Mesenchymal stem cell (in vitro differentiated cells and primary cell): ENCODE data around the gene ZBTB46.

Experiments used
- DNase-seq: peaks from one replicate; pipeline ENCODE4 v3.0.0-alpha.2; 2013
- H2AFZ ChIP-seq: one replicate; pipeline ENCODE4 v1.6.1; 2013; ENCODE audit warnings: low read depth, mild to moderate bottlenecking, control low read depth, inconsistent platforms, low read length, moderate library complexity
- H2AK5ac ChIP-seq: 2 replicates; pipeline ENCODE4 v1.6.1; 2013; ENCODE audit warnings: low read length, moderate library complexity, mild to moderate bottlenecking, inconsistent platforms; ENCODE audit not compliant: severe bottlenecking
- H2BK120ac ChIP-seq: one replicate; pipeline ENCODE4 v1.6.1; 2013; ENCODE audit warnings: low read depth, mild to moderate bottlenecking, inconsistent platforms, low read length, moderate library complexity
- H2BK12ac ChIP-seq, 2 experiments: one replicate each; pipeline ENCODE4 v1.6.1; 2013; ENCODE audit warnings: inconsistent platforms in 2 of 2, low read length in 2 of 2, mild to moderate bottlenecking in 2 of 2, moderate library complexity in 2 of 2, control low read depth in 1 of 2
- H2BK15ac ChIP-seq: one replicate; pipeline ENCODE4 v1.6.1; 2013; ENCODE audit warnings: mild to moderate bottlenecking, low read depth, inconsistent platforms; ENCODE audit not compliant: poor library complexity, severe bottlenecking
- H2BK5ac ChIP-seq: 2 replicates; pipeline ENCODE4 v1.6.1; 2013; ENCODE audit warnings: low read depth, mild to moderate bottlenecking, low read length, control low read depth, inconsistent platforms; ENCODE audit not compliant: poor library complexity, severe bottlenecking
- H3K14ac ChIP-seq, 2 experiments: one replicate each; pipeline ENCODE4 v1.6.1; 2013; ENCODE audit warnings: inconsistent platforms in 2 of 2, low read length in 2 of 2, control low read depth in 1 of 2, mild to moderate bottlenecking in 1 of 2, moderate library complexity in 1 of 2
- H3K18ac ChIP-seq, 2 experiments: one replicate each; pipeline ENCODE4 v1.6.1; 2013; ENCODE audit warnings: inconsistent platforms in 2 of 2, low read length in 2 of 2, control low read depth in 1 of 2, low read depth in 1 of 2, mild to moderate bottlenecking in 1 of 2
- H3K23ac ChIP-seq, 2 experiments: one replicate each; pipeline ENCODE4 v1.6.1; 2013; ENCODE audit warnings: inconsistent platforms in 2 of 2, low read length in 2 of 2, mild to moderate bottlenecking in 2 of 2, moderate library complexity in 2 of 2, control low read depth in 1 of 2
- H3K27ac ChIP-seq: 2 replicates; pipeline ENCODE4 v1.5.1; 2013; ENCODE audit warnings: mild to moderate bottlenecking, moderate library complexity, low read length, control low read depth, inconsistent platforms; ENCODE audit not compliant: poor library complexity, severe bottlenecking
- H3K27me3 ChIP-seq, 2 experiments: 2 replicates each; pipeline versions ENCODE4 v1.6.1 to v1.7.0; 2013; ENCODE audit warnings: low read length in 2 of 2, mild to moderate bottlenecking in 2 of 2, moderate library complexity in 2 of 2, control low read depth in 1 of 2, inconsistent platforms in 1 of 2; ENCODE audit not compliant: control insufficient read depth in 1 of 2, insufficient read depth in 1 of 2
- H3K36me3 ChIP-seq, 2 experiments: 2 replicates each; pipeline versions ENCODE4 v1.6.1 to v1.7.0; 2013; ENCODE audit warnings: low read length in 2 of 2, control low read depth in 1 of 2, inconsistent platforms in 1 of 2, low read depth in 1 of 2, mild to moderate bottlenecking in 1 of 2; ENCODE audit not compliant: insufficient read depth in 2 of 2, control insufficient read depth in 1 of 2
- H3K4ac ChIP-seq, 2 experiments: one replicate each; pipeline ENCODE4 v1.6.1; 2013; ENCODE audit warnings: inconsistent platforms in 2 of 2, low read length in 2 of 2, mild to moderate bottlenecking in 2 of 2, moderate library complexity in 2 of 2, control low read depth in 1 of 2, low read depth in 1 of 2
- H3K4me1 ChIP-seq: 2 replicates; pipeline ENCODE4 v1.6.1; 2013; ENCODE audit warnings: low read depth, low read length, control low read depth; ENCODE audit not compliant: control insufficient read depth, insufficient read depth
- H3K4me2 ChIP-seq: 2 replicates; pipeline ENCODE4 v1.6.1; 2013; ENCODE audit warnings: low read length, mild to moderate bottlenecking, inconsistent platforms; ENCODE audit not compliant: poor library complexity, severe bottlenecking
- H3K4me3 ChIP-seq, 2 experiments: 2 replicates each; pipeline versions ENCODE4 v1.5.1 to v1.7.0; 2013; ENCODE audit warnings: low read length in 2 of 2, mild to moderate bottlenecking in 2 of 2, control low read depth in 1 of 2, low read depth in 1 of 2; ENCODE audit not compliant: insufficient read depth in 1 of 2
- H3K79me1 ChIP-seq: replicated peaks from 2 replicates; pipeline ENCODE4 v1.6.1; 2013; ENCODE audit warnings: mild to moderate bottlenecking, control low read depth, low read length, inconsistent platforms; ENCODE audit not compliant: poor library complexity, severe bottlenecking
- H3K9ac ChIP-seq: 2 replicates; pipeline ENCODE4 v1.7.0; 2013; ENCODE audit warnings: mild to moderate bottlenecking, low read length, moderate library complexity
- H3K9me3 ChIP-seq: 2 replicates; pipeline ENCODE4 v1.7.0; 2013; ENCODE audit warnings: mild to moderate bottlenecking, low read length; ENCODE audit not compliant: control insufficient read depth
- H4K8ac ChIP-seq: one replicate; pipeline ENCODE4 v1.6.1; 2013; ENCODE audit warnings: inconsistent platforms, mild to moderate bottlenecking, low read length, moderate library complexity
- H4K91ac ChIP-seq: one replicate; pipeline ENCODE4 v1.6.1; 2013; ENCODE audit warnings: mild to moderate bottlenecking, low read length, inconsistent platforms
- WGBS: methylation state at CpG from one replicate; pipeline ENCODE4 v1.1.7; 2013; ENCODE audit warnings: mixed read lengths; 5-methylcytosine and 5-hydroxymethylcytosine counted together

ZBTB46 gene

DNA sequence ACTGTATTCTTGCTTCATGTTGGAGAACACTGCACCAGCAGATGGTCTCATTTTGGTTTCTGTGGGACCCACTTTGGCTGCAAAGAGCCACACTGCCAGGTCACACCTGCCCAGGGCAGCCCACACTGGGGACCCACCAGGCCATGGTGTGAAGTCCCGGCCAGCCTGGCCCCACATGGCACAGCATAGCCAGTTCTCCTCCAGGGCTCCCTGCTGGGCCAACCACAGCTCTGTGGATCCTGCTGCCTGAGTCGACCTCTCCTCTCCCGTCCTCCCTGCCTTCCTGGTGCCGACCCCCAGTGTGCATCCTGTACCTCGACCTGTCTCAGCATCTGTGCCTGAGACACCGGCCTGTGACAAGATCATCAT, 126.3 kb downstream of the ZBTB46 start:
- Histone ChIP-seq H4K91ac (no peak overlapping the region), H3K4ac (no peak overlapping the region), H2AFZ (no peak overlapping the region), H3K27me3 (no peaks in the 10 kb centered on the region), H3K18ac (no peak overlapping the region), H2AK5ac (no peak overlapping the region), H3K79me1 (peaks cover 27% of the 10 kb centered on the region), H3K14ac (no peak overlapping the region), H3K27ac (no peak overlapping the region), H3K36me3 (peaks cover 45 to 69% of the 10 kb centered on the region in 2 experiments), H3K23ac (no peak overlapping the region), H2BK5ac (no peak overlapping the region), H3K4me1 (peaks cover 57% of the 10 kb centered on the region), H3K9ac (no peak overlapping the region), H3K9me3 (no peaks in the 10 kb centered on the region), H3K4me3 (no peak overlapping the region), H2BK15ac (no peak overlapping the region), H3K4me2 (no peak overlapping the region), H4K8ac (no peak overlapping the region), H2BK120ac (no peak overlapping the region), H2BK12ac (no peak overlapping the region)
- DNase-seq = no peak
- 88% methylated on average over 6 of the region's 6 CpGs for WGBS

- Histone ChIP-seq H3K27me3 (no peaks in the 10 kb centered on the region), H3K9me3 (no peaks in the 10 kb centered on the region), H3K18ac (no peak overlapping the region), H2AK5ac (no peak overlapping the region), H3K4me1 (peaks cover 59% of the 10 kb centered on the region), H2BK120ac (no peak overlapping the region), H3K36me3 (peaks cover 41 to 65% of the 10 kb centered on the region in 2 experiments), H4K91ac (no peak overlapping the region), H3K14ac (no peak overlapping the region), H4K8ac (no peak overlapping the region), H2BK12ac (no peak overlapping the region), H3K9ac (no peak overlapping the region), H2AFZ (no peak overlapping the region), H2BK5ac (no peak overlapping the region), H3K79me1 (peaks cover 27% of the 10 kb centered on the region), H2BK15ac (no peak overlapping the region), H3K4ac (no peak overlapping the region), H3K4me2 (no peak overlapping the region), H3K4me3 (no peak overlapping the region), H3K27ac (no peak overlapping the region), H3K23ac (no peak overlapping the region)
- DNase-seq = no peak
- WGBS = 95% methylated on average over 11 of the region's 11 CpGs
Observed at GRCh38 chr20:63703976-63704748, 126.9 kb downstream of the ZBTB46 start.

- Histone ChIP-seq H3K4me1 (peaks cover 59% of the 10 kb centered on the region), H3K36me3 (peaks cover 36 to 60% of the 10 kb centered on the region in 2 experiments), H2BK15ac (no peak overlapping the region), H3K23ac (no peak overlapping the region), H3K18ac (no peak overlapping the region), H3K79me1 (peaks cover 27% of the 10 kb centered on the region), H3K9me3 (no peaks in the 10 kb centered on the region), H3K27ac (no peak overlapping the region), H3K4me3 (no peak overlapping the region), H2BK5ac (no peak overlapping the region), H3K4ac (no peak overlapping the region), H2BK12ac (no peak overlapping the region), H2AK5ac (no peak overlapping the region), H4K8ac (no peak overlapping the region), H3K9ac (no peak overlapping the region), H2BK120ac (no peak overlapping the region), H3K14ac (no peak overlapping the region), H4K91ac (no peak overlapping the region), H2AFZ (no peak overlapping the region), H3K27me3 (no peaks in the 10 kb centered on the region), H3K4me2 (no peak overlapping the region)
- WGBS = 88% methylated on average over 14 of the region's 15 CpGs
- no peak for DNase-seq
Observed at GRCh38 chr20:63703471-63703975, 127.5 kb downstream of the ZBTB46 start.

DNA sequence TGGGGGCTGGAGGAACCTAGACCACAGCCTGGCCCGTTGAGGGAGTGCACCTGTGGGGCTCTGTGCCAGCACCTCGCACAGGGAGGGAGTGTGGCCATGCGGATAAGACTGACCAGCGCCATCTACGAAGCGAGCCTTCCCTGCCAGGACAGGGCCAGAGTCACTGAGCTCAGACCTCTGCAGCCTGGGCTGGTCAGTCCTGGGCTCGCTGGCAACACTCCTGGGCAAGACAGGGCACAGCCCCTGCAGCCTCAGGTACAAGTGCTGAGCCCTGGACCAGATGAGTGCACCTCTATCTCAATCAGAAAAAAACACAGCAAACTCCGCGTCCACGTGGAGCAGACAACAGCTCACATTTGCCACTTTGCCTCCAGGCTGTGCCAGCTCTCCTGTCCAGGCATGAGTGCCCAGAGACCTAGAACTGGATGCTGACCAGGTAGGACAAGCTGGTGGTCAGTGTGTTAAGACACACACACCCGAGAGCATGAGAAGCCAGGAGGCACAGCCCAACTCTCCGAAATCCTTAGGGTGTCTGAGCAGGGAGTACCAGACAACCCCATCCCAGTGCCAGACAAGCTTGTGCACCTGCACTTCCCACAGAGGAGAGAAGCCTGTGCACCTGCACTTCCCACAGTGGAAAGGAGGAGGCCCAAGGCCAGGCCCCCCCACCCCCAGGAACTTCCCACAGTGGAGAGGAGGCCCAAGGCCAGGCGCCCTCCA, 128.2 kb downstream of the ZBTB46 start:
- Histone ChIP-seq H3K36me3 (peaks cover 36 to 63% of the 10 kb centered on the region in 2 experiments), H3K27ac (no peak overlapping the region), H3K4me1 (peaks cover 64% of the 10 kb centered on the region), H3K27me3 (no peaks in the 10 kb centered on the region), H3K4me3 (no peak overlapping the region), H3K4me2 (no peak overlapping the region), H4K8ac (no peak overlapping the region), H3K9me3 (no peaks in the 10 kb centered on the region), H3K79me1 (peaks cover 27% of the 10 kb centered on the region), H3K14ac (no peak overlapping the region), H3K9ac (no peak overlapping the region), H2BK5ac (no peak overlapping the region), H3K23ac (no peak overlapping the region), H4K91ac (no peak overlapping the region), H3K18ac (no peak overlapping the region), H2BK15ac (no peak overlapping the region), H2BK12ac (no peak overlapping the region), H2AK5ac (no peak overlapping the region), H2AFZ (no peak overlapping the region), H3K4ac (no peak overlapping the region), H2BK120ac (no peak overlapping the region)
- no peak for DNase-seq
- 85% methylated on average over 11 of the region's 13 CpGs for WGBS
